Activated CD8-positive, alpha-beta memory T cell treated with anti-CD3 and anti-CD28 coated beads for 48 hours (primary cell): ENCODE results near the gene SLC7A1.
A peak's percentile ranks its signal among the peaks of the same experiment; 100 is the strongest.

Experiments
- DNase-seq, 3 experiments: peaks; one replicate each; pipeline ENCODE4 v3.0.0-alpha.2; 2020; ENCODE audit warnings: low read depth in 2 of 3, low spot score in 2 of 3

Gene SLC7A1

GRCh38 chr13:29562786-29563438, 32.6 kb downstream of the SLC7A1 start:
- no peak for DNase-seq

- no peak for DNase-seq
Observed at GRCh38 chr13:29561918-29562317, 33.6 kb downstream of the SLC7A1 start.

- no peak for DNase-seq
Observed at GRCh38 chr13:29556742-29557141, 38.7 kb downstream of the SLC7A1 start.

- no peak for DNase-seq
Observed at GRCh38 chr13:29551214-29551613, 44.3 kb downstream of the SLC7A1 start.

GRCh38 chr13:29550430-29550988, 45.0 kb downstream of the SLC7A1 start:
- DNase-seq = no peak

GRCh38 chr13:29548722-29549121, 46.8 kb downstream of the SLC7A1 start:
- no peak for DNase-seq

- no peak for DNase-seq
Observed at GRCh38 chr13:29547153-29547552, 48.3 kb downstream of the SLC7A1 start.

GRCh38 chr13:29546662-29547061, 48.8 kb downstream of the SLC7A1 start:
- no peak for DNase-seq

- no peak for DNase-seq
Observed at GRCh38 chr13:29545988-29546387, 49.5 kb downstream of the SLC7A1 start.

- peak; percentile 8 to 50 (median 38) for DNase-seq
Observed at GRCh38 chr13:29543230-29544215, 52.0 kb downstream of the SLC7A1 start.

GRCh38 chr13:29542381-29542780, 53.1 kb downstream of the SLC7A1 start:
- no peak for DNase-seq

- DNase-seq = no peak
Observed at GRCh38 chr13:29541400-29541799, 54.1 kb downstream of the SLC7A1 start.

- DNase-seq = no peak
Observed at GRCh38 chr13:29540799-29541198, 54.7 kb downstream of the SLC7A1 start.

GRCh38 chr13:29540334-29540733, 55.2 kb downstream of the SLC7A1 start:
- DNase-seq = no peak

- no peak for DNase-seq
Observed at GRCh38 chr13:29539856-29540255, 55.6 kb downstream of the SLC7A1 start.

GRCh38 chr13:29538652-29539040, 56.8 kb downstream of the SLC7A1 start:
- DNase-seq = no peak

GRCh38 chr13:29537736-29538651, 57.5 kb downstream of the SLC7A1 start:
- no peak for DNase-seq

- no peak for DNase-seq
Observed at GRCh38 chr13:29536853-29537252, 58.6 kb downstream of the SLC7A1 start.

- no peak for DNase-seq
Observed at GRCh38 chr13:29535663-29536655, 59.5 kb downstream of the SLC7A1 start.

- DNase-seq = no peak
Observed at GRCh38 chr13:29534083-29534482, 61.4 kb downstream of the SLC7A1 start.
